ENCODE data around the gene FOCAD.

GRCh38 chr9:20985851-20986600 is 302.0 kb downstream of the FOCAD start:
- no peak for TF ChIP-seq POLR2AphosphoS5 (IDR thresholded peaks at IDR 0.05)
- TF ChIP-seq POLR2A (IDR thresholded peaks at IDR 0.05), result no peak
- no peak for TF ChIP-seq EP300 (IDR thresholded peaks at IDR 0.05)
